ENCODE results near the gene DIDO1.
"Not testable (repeated sequence)": the region's sequence is repeated elsewhere in the genome, so short reads cannot be mapped to it uniquely, and the experiment has no call there.

Gene DIDO1

DNA sequence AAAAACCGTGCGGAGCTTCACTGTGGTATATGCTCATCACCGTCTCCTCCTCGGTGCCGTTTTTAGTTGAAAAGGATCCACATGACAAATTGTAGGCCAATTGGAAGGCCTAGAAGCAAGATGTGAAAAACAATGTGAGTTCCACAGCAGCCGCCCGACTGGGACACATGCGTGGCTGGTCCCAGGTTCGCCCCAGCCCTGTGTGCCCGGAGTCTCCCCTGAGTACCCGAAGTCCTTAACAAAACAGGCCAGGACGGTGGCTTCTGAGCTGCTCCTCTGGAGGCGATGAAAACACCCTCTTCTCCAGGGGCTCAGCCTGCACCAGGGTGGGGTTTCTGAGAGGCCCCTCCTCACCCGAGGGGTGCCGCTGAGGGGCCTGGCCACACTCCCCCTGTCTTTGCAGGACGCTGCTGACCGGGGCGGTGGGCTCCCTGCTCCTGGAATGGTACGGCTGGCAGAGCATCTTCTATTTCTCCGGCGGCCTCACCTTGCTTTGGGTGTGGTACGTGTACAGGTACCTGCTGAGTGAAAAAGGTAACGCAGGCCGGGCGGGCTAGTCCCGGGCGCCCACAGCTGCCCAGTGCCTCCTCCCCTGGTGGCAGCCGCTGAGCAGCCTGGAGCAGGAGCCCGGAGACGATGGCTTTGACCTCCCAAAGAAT lies 36.0 kb upstream of the DIDO1 start:
- no peak for DNase-seq

DNA sequence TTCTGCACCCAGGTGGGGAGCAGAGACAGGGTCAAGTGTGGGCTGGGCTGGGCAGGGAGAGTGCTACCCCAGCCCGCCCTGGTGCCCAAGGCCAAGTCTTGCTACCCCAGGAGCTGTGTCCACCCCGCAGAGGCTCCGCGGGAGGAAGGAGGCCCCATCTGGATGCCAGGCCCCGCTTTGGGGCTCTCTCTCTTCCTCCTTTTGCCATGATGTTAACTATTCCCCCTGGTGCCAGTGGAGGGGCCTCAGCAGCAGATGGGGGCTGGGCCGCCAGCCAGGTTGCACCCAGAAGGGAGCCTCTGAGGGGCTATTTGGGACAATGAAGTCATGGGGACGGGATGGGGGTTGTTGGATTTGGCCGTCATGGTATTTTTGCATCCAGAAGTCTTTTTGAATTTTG lies 35.5 kb upstream of the DIDO1 start:
- no peak for DNase-seq

DNA sequence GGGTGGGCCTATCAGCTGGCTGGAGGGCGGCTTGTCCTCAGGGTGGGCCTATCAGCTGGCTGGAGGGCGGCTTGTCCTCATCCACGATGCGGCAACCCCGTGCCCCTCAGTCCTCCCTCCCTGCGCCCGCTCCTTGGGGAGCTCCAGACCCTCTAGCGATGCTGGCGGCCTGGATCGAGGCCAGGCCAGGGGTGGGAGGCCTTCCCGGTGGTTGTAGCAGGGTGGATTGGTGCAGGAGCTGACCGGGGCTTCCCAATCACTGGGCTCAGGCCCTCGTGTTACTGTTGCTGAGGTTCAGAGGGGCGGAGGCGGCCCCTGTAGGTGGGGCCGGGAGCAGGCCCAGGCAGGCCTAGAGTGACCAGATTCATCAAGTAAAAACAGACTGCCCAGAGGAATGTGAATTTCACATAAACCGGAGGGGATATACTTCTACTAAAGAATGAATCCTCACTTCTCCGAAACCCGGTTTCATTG lies 35.0 kb upstream of the DIDO1 start:
- no peak for DNase-seq

DNA sequence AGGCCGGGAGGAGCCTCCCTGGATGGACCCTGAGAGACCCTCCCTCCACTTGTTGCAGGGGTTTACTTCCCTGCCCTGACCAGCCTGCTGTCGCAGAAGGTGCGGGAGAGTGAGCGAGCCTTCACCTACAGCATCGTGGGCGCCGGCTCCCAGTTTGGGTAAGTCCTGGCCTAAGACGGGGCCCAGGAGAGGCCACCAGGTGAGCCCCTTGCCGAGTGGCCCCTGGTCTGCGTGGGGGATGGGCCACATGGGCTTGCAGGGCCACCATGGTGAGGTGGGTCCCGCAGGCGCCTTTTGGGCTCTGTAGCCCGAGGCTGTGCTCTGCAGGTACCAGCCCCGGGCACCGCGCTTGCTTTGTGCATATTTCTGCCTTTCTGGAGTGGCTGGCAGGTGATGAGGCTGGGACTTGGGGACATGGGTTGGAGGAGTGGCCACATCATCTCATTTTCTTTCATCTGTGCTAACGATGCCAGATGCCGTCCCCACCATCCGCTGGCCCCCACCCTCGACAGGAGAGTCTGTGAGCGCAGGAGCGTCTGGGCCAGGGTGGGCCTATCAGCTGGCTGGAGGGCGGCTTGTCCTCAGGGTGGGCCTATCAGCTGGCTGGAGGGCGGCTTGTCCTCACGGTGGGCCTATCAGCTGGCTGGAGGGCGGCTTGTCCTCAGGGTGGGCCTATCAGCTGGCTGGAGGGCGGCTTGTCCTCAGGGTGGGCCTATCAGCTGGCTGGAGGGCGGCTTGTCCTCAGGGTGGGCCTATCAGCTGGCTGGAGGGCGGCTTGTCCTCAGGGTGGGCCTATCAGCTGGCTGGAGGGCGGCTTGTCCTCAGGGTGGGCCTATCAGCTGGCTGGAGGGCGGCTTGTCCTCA lies 34.4 kb upstream of the DIDO1 start:
- not testable (repeated sequence) for DNase-seq

DNA sequence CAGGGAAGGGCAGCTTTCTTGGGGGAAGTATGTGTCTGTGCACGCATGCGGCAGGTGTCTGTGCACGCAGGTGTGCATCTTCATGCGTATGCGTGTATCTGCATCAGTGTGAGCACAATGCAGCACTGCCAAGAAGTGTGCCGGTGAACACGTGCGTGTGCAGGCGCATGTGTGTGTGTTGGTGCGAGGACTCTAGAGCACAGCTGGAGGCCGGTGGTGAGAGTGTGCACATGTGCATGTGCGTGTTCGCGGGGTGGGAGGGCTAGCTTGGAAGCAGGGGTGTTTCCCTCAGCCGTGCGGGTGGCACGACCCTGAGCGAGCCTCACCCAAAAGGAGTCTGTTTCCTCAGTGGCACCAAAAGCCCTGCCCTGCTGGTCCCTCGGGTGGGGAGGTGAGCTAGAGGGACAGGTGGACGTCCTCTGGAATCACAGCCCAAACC lies 33.7 kb upstream of the DIDO1 start:
- no peak for DNase-seq

DNA sequence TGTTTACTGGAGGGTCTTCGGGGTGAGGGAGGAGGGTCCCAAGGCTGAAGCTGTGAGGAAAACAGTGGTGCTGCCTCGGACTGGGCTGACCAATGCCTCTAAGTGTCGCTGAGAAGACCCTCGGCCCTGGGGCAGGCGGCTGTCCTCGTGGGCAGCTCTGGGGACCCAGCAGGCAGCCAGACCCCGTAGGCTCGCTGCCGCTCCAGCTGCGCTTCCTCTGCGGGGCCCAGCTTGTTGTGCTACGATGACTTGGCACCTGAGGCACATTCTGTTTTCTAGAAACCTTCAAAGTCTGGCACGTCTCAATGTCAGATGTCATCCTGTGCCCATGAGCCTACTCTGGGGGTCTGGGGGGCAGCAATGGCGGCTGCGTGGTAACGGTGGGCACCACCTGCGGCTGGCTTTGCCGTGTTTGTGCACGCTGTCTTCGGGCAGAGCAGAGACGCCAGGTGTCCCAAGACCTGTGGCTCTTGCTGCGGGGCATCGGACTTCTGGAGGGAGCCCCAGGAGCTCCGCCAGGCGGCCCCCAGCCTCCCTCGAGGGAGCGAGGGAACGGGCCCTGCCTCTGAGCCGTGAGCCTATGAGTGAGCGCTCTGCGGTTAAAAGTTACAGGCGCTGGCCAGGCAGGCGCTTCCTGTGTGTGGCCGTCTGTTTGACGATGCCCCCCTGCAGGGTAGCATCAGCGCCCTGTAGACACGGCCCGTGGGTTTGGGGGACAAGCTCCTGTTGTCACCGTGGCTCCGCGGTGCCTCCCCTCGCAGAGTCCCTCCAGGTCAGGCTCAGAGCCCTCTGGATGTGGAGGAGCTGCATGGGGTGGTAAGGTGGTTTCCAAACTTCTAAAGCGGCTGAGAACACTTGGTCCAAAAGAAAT lies 33.0 kb upstream of the DIDO1 start:
- no peak for DNase-seq

DNA sequence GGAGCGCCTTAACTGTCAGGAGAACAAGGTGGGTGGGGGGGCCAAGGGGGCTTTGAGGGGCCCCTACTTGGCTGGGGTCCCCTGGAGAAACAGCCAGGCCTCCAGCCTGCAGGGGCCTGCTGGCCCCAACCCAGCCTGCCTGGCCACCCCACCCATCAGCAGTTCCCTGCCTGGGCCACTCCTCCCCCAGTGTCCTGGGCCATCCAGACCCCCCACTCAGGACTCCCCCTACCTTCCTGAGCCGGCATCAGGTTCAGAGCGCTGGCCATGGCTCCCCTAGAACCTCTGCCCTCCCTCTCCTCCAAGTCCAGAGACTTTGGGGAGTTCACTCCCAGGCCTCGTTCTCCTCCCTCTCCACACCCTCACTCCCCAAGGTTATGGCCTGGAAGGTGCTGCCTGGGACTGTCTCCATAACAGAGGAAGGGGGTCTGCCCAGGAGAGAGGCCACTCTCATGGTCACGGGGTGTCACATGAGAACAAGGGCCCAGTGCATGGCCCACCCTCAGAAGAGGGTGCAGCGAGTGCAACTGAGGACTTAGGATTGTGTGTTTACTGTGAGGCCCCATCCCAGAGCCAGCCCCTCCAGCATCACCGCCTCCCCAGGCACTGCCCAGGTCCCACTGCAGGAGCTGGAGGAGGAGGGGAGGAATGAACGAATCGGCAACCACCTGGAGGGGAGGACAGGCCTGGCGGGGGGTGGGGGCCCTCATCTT lies 32.2 kb upstream of the DIDO1 start:
- no peak for DNase-seq

DNA sequence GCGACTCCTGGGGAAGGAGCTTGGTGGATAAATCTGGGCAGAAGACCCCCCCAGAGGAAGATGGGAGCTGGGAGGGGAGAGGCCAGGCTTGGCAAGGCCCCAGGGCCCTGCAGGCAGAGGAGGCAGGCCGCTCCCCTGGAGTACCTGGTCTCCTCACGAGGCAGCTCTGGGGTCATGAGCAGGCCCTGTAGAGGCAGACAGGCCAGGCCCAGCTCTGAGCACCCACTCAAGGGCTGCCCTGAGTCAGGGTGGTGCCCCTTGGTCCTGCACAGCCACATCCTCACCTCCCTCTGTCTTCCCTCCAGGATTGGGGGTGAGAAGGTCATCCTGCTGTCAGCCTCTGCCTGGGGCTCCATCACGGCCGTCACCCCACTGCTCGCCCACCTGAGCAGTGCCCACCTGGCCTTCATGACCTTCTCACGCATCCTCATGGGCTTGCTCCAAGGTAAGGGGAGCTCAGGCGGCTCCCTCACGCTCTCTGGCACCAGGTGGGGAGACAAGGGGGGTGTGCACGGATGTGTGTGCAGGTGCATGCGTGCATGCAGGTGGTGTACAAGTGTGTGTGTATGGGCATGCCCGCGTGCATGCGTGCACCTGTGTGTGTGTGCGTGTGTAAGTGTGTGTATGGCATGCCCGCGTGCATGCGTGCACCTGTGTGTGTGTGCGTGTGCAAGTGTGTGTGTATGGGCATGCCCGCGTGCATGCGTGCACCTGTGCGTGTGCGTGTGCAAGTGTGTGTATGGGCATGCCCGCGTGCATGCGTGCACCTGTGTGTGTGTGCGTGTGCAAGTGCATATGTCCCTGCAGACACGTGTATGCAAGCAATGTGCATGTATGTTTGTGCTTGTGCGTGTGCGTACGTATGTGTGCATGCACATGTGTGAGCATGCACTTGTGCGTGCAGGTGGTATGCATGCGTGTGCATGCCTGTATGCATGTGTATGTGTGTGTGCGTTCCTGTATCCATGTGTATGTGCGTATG lies 31.1 kb upstream of the DIDO1 start:
- no peak for DNase-seq

DNA sequence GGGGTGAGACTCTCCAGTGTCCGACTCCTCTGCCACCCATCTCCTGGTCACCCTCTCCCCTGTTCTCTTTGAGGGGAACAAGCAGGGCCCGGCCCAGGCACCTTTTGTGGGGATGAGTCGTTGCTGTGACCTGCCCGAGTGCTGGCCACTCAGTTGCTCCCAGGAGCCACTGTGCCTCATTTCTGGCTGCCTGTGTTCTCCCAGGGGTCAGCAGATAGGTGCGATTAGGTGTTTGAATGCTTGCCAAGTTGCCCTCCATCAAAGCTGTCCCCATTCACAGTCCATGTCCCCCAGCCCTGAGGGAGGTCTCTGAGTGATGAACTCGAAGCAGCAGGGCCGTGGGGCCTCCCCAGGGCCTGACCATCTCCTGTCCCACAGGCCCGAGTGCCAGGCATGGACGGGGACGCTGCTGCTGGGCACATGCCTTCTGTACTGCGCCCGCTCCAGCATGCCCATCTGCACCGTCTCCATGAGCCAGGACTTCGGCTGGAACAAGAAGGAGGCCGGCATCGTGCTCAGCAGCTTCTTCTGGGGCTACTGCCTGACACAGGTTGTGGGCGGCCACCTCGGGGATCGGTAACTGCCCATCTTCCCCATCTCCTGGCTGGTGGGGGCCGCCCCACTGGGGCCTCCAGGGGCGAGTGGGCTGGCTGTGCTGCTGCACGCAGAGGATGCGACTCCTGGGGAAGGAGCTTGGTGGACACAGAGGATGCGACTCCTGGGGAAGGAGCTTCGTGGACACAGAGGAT lies 30.3 kb upstream of the DIDO1 start:
- DNase-seq = no peak

DNA sequence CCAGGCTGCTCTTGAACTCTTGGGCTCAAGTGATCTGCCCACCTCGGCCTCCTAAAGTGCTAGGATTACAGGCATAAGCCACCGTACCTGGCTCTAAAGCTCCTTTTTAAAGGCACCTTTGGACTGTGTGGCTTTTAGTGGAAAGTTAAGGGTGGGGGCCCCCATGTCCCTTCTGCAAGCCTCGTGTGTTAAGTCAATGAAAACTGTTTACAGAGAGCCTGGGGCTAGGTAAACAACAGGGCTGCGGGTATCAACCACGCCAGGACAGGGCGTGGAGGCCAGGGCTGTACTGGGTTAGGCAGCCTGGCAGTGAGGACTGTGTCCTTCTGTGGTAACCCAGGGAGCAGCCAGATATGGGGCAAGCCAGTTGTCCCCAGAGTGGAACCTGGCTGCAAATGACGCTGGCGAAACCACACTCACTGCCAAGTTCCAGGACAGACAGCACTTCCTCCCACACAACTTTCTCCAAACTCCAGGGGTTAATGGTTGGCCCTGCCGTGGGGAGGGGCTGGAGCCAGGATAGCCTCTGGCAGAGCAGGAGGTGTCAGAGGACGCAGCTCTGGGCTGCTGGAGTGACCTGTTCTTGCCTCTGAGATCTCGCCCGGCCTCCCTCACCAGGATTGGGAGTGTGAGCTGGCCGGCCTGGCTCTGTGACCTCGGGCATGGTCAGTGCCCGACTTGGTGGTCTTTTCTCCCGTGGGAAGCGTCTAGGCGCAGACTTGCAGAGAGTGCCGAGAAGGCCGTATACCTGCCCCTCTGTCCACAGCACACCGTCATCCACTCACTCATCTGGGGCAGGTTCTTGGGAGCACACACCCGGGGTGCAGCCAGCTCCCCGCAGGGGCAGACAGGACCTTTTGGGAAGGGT lies 29.4 kb upstream of the DIDO1 start:
- no peak for DNase-seq

DNA sequence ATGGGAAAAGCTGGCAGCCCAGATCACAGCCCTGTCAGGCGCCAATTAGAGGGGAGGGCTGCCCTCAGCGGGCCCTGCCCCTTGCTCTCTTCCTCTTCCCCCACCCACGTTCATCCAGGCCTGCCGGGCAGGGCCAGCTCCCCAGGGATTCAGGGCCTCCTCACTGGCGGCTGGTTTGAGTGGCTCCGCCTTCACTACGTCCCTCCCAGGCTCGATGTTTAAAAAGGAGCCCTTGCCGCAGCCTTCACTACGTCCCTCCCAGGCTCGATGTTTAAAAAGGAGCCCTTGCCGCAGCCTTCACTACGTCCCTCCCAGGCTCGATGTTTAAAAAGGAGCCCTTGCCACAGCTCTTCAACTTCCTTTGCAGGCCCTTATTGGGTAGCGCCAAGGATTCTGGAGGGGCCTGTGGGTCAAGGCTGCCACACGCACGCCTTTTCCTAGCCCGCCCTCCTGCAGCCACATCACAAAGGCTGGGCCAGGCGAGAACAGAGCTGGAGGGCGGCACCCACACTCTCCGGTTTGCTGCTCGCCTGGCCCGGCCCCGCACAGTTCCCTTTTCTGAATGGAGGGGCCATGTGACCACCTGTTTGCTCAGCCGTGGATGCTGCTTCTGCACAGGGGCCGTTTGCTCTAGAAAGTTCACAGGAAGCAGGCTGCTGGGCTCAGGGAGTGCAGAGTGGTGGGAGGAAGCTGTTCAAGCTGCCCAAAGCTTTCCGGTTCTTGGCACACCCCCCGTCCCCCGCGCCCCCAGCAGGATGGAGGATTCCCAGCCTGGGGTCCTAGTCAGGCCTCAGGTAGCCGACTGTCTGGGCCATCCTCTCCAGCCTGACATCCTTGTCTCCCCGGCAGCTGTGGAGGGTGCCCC lies 27.8 kb upstream of the DIDO1 start:
- DNase-seq = peak; percentile 78

DNA sequence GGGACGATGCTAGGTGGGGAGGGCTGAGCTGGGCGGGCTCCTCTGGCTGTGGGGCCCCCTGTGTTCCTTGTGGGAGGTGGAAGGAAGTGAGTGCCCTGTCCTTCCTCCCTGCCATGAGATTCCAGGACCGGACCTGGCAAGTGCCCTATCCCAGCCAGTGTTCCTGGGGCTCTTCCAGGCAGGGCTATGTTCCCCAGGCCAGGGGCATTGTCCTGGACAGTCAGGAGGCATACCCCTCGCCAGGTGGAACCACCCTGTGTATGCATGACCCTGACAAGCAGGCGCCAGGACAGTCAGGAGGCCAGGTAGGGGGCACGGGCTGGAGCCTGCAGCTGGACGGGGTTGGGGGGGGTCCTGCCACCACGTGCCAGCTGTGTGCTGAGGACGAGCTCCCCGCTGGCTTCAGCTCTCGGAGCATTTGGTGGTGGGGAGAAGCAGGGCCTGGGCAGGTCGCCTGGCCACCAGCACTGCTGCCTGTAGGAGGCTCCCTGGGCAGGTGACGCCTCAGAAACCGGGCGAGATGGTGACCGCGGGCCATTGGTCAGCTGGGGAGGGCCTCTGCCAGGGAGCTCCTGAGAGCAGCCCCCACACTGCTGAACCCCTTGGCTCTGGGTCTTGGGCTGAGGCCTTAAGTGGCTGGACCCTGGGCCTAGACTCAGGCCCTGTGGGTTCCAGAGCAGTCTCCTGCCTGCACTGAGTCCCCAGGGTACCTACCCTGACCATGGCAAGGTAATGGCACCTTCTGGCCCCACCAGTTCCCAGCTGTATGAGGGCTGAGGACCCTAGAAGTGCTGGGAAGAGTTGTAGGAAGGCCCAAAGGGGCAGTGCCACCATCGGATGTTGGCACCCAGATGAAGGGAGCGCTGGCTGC lies 26.9 kb upstream of the DIDO1 start:
- DNase-seq = no peak

DNA sequence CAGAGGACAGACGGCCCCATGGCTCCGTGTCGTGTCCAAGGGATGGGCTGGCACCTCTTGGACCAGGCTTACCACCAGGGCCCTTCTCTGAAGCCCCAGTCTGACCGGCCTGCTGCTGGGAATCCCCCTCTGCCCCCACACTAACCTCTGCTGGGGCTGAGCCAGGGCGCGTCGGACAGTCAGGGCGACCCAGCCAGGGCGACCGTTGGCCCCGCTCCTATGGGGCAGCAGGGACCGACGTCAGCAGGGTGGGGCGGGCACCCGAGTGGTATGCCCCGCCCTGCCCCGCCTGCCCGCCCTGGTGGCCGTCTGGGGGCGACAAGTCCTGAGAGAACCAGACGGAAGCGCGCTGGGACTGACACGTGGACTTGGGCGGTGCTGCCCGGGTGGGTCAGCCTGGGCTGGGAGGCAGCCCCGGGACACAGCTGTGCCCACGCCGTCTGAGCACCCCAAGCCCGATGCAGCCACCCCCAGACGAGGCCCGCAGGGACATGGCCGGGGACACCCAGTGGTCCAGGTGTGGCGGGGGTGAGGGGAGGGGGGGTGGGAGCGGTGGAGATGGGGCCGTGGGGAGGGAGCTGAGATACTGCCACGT lies 26.2 kb upstream of the DIDO1 start, which contains the start of gene SLC17A9:
TSS of gene SLC17A9 (plus strand) at position 337 of the 595 bp plus-strand sequence. CDS start at position 459, 122 bp downstream.
- peak; percentile 57 for DNase-seq

DNA sequence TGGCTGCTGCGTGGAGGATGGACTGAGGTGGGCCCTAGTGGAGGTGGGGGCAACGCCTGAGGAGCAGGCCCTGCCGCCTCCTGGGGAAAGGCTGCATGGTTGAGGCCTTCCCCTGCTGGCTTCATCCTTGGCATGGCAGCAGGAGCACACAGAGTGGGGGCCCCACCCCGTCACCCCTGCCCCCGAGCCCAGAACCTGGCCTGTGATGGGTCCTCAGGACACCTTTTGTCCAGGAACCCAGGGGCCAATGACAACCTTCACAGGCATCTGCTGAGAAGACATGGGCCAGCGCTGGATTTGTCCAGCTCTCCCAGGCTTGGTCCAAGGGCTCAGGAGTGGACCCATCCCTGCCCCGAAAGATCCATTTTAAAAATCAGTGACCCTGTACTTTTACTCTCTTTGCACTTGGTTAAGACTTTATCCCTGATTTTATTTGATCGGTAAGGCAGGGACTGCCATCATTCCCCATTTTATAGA lies 25.6 kb upstream of the DIDO1 start:
- no peak for DNase-seq

DNA sequence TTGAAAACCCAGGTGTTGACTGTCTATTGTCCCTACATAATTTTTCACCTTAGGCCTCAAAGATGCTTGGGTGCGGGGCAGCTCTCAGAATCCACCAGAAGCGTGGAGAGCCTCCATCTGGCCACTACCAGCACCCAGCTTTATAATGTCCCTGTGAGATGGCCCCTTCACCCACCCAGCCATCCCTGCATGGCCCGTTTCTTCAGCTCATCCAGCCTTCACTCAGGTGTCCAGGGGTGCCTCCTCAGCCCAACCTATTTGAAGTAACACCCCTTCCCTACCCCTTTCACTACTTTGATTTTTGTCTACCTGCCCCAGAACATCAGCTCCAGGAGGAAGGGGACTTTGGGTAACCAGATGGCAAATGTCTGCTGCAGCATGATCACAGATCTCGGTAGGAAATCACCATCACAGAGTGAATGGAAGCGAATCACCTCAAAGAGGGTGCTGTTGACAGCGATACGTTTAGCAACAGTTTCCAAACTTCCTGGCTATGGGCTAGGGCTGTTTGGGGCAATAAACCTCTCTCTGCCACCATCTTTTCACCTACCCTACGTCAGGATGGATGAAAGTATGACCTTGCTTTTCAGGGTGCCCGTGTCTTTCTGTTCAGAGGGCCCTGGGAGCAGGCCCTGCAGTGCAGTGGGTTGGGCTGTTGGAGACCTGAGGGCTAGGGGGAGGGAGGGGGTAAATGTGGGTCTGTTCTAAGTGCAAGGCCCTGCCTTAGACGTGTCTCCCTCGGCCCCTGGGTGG lies 25.0 kb upstream of the DIDO1 start:
- no peak for DNase-seq

DNA sequence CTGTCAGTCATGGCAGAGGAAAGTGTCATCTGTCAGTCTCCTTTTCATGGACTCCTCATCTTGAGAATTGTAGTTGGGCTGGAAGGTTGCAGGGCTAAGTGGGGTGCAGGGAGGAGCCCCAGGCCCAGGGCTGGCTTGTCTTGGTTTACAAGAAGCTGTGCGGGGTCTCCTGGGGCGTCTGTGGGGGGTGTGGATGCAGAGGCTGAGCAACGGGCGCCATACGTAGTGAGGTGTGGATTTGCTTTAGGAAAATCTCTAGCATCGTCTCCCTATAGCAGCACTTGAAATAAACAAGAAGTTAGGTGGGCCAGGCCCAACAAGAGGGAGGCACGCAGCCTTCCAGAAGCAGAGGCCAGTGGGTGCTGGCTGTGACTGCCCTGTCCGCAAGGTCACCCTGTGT lies 24.4 kb upstream of the DIDO1 start:
- DNase-seq = no peak

Measured in CD4-positive, alpha-beta T cell treated with Interleukin-17A for 4 hours (primary cell).